HG02678 (cell line): Measurements from ENCODE around the gene CLEC4G.
"Not testable (repeated sequence)": the region's sequence is repeated elsewhere in the genome, so short reads cannot be mapped to it uniquely, and the experiment has no call there.

Experiments used
- ATAC-seq: cut with Tn5 transposase; IDR thresholded peaks from one replicate; pipeline ENCODE4 v1.9.1; 2021; ENCODE audit warnings: mild to moderate bottlenecking, moderate library complexity; ENCODE audit not compliant: unreplicated experiment

The CLEC4G gene

DNA sequence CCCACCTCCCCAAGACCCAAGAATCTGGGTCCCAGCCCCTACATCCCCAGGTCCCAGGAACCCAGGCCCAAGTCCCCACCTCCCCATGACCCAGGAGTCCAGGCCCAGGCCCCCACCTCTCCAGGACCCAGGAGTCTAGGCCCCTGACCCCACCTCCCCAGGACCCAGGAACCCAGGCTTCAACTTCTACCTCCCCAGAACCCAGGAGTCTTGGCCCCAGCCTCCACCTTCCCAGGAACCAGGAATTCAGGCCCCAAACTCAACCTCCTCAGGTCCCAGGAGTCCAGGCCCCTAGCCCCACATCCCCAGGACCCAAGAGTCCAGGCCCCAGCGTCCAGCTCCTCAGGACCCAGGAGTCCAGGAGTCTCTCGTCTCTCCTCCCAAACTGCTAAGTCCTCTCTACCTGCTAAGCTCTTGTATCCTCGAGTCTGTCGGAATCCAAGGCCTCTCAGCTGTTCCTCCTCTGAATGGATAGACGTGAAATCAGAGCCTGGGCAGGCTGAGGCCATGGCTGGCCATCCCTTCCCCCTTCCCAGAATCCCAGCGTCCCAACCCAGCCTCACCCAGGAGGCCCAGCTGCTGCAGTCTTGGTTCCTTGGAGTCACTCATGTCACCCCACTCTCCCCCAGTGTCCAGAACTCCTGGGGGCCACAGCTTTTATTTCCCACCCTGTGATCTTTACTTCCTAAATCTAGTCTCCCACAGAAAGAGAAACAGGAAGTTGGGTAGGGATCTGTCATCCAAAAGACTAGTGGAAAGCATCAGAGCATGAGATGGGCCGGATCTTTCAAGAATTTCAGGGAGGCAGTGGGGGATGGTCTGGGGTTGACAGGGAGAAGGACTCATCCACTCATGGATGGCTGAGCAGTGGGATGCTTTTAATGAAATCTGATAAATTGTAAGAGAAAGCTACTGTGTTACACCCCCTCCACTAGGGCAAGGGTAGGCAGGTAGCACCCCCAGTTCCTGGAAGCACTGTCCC is 15.3 kb upstream of the CLEC4G start, which contains the start of gene CD209:
TSS of gene CD209 (minus strand) at position 632 of the 982 bp plus-strand sequence. CDS start at position 609, 23 bp downstream.
- ATAC-seq = no peak

DNA sequence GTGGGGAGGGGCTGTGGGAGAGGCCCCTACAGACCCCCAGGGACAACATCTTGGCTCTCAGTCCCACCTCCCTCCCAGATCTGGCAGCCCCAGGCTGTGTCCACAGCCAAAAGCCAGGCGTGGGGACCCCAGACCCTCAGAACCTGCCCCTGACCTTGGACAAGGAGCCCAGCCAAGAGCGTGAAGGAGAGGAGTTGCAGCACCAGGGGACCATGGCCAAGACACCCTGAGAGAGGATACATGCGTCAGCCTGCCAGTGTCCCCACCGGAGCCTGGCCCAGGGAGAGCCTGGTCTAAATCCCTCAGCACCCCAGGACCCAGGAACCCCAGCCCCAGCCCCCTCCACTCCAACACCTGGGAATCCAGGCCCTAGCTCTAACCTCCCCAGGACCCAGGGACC is 14.4 kb upstream of the CLEC4G start:
- ATAC-seq = not testable (repeated sequence)

DNA sequence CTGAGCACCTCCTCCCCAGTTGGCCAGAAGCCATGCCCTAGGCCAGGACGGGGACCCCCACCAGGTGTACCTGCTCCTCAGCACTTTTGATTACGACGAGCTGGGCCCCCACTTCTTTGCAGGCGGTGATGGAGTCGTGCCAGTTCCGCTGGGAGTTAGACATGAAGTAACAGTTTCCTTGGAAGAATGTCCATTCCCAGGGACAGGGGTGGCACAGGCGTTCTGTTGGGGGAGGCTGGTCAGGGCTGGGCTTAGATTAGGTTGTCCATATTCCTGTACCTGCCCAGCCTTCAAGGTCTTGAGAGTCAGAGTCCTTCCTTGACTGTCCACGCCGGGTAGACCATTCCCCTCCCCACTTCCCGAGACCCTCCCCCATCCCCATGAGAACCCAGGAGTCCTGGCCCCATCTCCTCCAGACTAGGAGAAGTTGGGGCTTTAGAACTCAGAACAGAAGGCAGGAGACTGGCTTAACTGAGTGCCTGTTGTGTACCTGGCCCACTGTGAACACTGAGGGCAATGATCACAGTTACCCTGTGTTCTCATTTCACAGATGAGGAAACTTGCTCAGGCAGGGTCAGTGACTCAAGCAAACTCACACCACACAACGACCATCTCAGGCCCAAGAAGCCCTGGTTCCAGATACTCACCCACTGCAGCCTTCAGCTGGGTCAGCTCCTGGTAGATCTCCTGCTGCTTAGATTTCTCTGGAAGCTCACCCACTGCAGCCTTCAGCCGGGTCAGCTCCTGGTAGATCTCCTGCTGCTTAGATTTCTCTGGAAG is 13.2 kb upstream of the CLEC4G start:
- ATAC-seq = no peak

DNA sequence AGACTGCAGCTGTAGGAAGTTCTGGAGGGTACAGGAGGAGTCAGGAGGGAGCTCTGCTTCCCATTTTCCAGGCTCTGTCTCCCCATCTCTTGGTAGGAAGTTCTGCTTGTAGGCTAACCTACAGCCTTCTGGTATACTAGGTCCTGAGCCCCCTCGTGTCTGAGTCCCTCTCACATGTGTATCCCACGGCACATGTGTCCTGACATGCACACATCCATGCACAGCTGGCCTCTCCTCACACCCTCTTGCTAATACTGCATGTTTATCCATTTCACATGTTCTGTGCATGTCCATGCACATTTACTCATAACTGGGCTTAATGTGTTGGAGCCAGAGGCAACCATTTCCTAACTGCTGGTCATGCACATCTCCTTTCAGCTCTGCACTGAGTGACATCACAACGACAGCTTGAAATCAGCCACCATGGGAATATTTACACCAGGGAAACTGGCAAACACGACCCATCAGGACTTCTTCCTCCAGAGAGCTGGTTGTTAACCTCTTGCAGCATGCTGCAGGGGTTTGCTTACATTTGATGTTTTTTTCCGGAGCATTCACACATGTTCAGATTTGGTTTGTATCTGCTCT is 12.4 kb upstream of the CLEC4G start:
- no peak for ATAC-seq

DNA sequence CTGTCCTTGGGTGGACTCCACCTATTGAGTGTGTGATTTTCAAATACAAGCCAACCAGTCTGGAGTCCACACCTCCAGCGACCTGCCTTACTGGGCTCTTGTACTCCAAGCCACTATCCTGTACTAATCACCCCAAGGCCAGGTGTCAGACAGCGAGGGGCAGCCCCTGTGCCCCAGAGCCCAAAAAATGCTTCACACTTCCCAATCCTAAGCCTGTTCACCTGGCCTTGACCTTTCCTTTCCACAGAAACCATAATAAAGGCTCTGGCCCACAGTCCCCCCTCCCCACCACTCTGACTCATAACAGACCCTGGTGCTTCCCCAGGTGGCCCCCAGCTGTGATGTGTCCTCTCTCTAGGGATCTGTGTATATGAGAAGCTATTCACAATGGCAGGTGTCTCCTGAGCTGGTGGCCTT is 11.5 kb upstream of the CLEC4G start:
- ATAC-seq = peak; percentile 69

DNA sequence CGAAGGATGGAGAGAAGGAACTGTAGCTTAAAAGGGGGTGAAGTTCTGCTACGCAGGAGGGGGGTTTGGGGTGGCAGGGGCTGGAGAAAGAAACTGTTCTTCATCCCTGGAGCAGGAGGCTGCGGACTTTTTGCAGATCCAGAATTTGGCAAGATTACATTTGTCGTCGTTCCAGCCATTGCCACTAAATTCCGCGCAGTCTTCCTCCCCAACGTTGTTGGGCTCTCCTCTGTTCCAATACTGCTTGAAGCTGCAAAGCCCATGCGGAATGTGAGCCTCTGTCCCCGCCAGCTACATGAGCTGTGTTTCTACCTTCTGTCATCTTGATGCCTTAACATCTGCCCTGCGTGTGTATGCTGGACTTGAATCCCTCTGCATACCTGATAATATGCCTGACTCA is 11.1 kb upstream of the CLEC4G start:
- no peak for ATAC-seq

DNA sequence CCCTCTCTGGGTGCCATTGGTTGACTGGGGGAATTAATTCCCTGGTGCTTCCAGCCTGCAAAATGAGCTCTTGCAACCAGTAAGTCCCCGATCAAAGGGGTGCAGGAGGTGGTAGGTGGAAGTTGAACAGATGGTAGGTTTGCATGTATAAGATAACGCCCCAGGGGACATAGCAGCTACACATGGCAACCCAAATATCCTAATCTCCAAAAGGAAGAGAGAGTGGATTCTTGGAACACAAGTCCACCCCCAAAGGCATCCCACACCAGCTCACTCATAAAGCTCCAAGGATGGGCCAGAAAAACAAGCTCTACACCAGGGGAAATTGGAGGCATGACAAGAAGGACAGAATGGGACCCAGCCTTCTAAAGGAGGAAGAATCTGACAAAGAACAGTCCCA is 10.7 kb upstream of the CLEC4G start:
- no peak for ATAC-seq

DNA sequence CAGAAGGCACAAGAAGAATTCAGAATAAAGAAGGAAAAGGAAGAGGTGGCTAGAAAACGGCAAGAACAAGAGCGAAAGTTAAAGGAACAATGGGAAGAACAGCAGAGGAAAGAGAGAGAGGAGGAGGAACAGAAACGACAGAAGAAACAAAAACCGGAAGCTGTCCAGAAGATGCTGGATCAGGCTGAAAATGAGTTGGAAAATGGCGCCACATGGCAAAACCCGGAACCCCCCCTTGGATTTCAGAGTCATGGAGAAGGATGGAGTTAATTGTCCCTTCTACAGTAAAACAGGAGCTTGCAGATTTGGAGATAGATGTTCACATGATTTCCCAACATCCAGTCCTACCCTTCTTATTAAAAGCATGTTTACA is 8.8 kb upstream of the CLEC4G start:
- ATAC-seq = no peak

DNA sequence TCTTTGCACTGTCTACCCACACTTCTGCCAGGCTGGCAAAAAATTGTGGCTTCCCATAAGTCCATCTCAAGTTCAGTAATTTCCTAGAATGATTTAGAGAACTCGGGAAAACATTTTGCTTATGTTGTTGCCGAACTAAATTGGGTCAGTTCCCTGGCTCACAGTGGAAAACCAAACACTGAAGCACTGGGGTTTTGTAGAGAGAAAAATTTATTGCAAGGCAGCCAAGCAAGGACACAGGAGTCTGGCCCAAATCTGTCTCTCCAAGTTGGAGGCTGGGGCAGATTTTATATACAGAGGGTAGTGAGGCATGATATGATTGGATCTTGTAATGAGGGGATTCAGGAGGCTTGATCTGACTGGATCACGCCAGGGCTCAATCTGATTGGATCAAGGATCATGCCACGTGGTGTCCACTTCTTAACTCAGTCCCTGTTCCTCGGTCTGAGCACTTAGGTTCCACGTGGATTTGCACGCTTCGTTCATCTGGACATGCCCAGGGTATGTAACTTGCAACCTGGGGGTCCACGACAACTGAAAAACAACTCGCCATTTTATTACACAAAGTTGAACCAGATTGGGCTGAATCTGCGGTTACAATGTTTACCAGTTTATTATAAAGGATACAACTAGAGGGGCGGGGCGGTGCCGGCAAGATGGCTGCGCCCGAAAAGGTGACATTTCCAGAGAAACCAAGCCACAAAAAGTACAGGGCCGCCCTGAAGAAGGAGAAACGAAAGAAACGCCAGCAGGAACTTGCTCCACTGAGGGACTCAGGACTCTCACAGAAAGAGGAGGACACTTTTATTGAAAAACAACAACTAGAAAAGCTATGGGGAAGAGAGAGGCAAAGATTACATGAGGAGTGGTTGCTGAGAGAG is 8.1 kb upstream of the CLEC4G start:
- no peak for ATAC-seq

DNA sequence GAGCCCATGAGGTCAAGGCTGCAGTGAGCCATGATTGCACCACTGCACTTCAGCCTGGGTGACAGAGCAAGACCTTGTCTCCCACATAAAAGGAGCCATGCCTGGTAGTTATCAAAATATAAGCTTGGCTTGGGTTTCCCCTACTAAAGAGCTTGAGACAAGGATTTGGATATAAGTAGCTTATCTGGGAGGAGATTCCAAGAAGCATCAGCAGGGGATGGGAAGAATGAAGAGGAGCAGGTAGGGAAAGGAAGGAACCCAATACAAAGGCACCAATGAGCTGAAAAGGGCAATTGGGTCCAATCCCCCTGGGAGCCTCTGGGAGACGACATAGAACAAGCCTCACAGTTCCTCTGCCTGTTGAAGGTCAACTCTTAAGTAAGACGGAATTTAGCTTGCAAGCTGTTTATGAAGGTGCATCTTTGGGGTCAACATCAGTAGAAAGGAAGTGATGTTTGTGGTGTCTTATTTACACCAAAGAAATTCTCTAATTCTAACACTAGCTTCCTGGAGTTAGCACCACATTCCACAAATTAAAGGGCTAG is 7.4 kb upstream of the CLEC4G start:
- ATAC-seq = no peak

DNA sequence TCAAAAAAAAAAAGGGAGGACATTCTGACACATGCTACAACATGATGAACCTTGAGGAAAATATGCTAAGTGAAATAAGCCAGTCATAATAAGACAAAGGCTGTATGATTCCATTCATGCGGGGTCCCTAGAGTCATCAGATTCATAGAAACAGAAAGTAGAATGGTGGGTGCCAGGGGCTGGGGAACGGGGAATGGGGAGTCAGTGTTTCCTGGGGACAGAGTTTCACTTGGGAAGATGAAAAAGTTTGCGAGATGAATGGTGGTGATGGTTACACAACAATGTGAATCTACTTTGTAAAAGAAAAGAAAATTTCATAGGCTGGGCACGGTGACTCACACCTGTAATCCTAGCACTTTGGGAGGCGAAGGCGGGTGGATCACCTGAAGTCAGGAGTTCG is 6.1 kb upstream of the CLEC4G start:
- no peak for ATAC-seq

DNA sequence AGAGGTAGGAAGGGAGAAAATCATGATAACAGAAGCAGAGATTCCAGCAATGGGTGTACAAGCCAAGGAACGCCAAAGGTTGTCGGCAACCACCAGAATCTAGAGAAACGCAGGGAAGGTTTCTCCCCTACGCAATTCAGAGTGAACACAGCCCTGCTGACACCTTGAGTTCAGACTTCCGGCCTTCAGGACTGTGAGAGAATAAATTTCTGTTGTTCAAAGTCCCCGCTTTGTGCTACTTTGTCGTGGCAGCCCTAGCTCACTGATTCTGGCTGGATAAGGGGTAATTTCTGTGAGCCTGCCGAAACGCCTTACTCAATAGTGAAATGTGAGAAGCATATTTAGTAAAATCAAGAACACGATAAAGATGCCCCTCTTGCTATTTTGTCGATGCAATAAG is 5.3 kb upstream of the CLEC4G start:
- ATAC-seq = no peak

DNA sequence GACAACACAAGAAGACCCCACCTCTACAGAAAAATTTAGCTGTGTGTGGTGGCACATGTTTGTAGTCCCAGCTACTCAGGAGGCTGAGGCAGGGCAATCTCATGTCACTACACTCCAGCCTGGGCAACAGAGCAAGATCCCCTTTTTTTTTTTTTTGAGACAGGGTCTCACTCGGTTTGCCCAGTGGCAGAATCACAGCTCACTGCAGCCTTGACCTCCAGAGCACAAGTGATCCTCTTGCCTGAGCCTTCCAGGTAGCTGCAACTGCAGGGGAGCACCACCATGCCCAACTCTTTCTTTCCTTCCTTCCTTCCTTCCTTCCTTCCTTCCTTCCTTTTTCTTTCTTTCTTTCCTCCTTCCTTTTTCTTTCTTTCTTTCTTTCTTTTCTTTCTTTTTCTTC is 4.2 kb upstream of the CLEC4G start:
- ATAC-seq = no peak

DNA sequence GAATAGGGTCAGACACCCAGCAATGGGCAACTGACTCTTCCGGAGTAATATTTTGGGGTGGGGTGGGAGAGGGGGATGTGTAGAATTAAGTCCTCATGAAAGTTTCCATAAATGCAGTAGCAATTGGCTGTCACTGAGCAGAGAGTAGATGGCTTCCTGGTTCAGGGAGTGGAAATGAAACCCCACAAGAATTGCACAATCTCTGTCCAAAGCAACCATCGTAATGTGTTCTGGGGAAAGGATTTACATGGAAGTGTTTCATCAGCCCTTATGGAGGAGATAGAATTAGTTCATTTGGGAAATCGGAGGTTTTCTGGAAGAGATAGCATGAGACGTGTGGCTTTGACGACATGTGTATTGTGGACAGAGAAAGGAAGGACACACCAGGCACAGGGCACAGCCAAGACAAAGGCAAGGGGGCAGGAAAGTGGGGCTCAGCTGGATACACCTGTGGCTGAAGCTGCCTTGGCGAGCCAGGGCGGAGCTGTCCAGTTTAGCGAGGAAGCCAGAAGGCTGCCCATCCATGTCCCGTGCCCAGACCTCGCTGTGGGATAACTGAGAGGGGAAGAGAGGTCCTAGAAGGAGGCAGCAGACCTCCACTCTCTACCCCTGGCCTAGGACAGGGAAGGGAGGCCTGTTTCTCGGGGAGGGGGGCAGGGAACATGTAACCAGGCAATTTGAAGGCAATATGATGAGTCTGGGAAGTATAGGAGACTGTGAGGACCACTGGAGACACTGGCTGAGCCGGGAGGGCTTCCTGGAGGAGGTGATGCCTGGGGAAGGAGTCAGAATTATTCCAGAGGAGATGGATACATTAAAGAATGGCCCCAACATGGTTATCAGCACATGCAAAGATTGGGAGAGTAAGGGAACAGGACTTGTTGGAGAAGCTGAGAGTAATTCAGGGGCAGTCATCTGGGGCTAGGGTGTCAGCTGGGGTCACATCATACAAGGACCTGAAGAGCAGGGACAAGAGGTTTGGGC is 2.6 kb upstream of the CLEC4G start:
- ATAC-seq = no peak

DNA sequence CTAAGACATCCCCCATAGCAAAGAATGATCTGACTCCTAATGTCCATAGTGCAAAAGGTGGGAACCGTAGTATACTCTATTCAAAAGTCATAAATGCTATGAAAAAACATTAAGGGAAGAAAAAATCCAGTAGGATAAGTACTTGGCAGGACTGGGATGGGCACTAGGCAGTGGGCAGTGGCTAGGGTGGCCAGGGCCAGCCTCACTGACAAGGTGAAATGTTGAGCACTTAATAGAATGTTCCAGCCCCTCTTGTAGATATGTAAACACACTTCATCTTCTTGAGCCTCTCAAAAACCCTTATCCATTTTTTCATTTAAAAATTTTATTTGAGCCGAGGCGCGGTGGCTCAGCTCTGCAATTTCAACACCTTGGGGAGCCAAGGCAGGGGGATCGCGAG is 1.5 kb upstream of the CLEC4G start:
- no peak for ATAC-seq

DNA sequence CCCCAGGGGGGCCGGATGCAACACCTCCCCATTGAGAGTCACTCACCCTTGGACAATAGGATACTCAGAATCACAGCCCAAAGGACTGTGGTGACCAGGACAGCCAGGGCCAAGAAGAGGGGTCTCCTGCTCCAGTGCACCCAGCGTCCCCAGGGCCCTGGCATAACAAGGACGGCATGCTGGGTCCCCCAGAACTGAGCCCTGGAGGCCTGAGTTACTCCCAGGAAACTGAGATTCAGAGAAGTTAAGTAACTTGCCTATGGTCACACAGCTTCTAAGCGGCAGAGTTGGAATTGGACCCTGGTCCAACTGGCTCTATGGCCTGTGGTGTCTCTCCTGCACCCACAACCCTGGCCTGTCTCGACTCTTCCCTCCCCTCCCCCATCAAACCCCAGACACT is 295 bp downstream of the CLEC4G start:
- ATAC-seq = no peak

DNA sequence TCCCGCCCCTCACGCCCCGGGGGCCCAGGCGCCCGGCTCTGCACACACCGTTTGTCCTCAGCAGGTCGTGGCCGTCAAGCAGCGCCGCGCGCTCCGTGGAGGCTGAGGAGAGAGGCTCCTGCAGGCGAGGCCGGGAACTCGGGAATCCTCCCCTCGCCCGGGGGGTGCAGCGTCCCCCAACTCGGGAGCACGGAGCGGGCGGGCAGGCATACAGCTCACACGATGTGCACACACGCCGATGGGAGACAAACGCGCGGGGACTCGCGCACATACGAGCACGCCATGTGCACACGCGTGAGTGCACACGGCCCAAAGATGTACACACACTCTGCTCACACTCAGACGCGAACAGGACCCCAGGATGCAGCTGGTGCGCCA is 703 bp downstream of the CLEC4G start:
- ATAC-seq = no peak

DNA sequence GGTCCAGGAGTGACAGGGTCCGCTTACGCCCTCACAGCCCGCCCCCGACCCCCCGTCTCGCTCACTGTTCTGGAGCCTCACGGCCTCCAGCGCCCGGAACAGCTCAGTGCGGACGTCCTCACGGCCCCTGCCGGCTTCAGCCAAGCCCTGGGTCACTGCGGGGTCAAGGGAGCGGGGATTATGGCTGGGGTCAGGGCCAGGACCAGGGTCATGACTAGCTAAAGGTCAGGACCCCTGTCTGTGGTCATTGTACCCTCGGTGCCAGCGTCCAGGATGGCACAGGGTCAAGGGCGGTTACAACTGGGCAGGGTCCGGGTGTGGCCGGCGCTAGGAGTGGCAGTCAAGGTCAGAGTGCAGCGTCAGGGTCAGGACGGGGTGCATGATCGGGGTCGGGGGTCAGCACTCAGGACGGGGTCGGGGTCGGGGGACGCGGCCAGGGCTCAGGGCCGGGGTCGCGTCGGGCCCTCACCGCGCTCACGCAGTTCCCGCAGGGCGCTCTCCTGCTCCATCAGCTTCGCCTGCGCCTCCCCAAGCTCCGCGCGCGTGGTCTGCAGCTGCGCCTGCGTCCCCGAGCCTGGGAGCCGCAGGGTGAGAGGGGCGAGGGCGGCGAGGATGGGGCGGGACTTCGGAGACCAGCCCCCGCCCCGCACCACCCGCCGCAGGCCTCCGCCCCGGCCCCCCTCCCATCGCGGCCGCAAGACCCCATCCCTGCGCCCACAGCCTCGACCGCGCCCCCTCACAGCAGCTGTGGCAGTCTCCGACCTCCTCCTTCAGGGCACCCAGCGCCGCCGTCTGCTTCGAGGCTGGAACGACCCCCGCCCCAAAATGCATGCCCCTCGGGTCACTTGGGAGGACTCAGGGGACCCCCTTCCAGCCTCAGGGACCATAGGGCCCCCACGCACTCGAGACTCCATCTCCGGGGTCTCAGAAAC is 1.4 kb downstream of the CLEC4G start:
- no peak for ATAC-seq
